Activated CD4-positive, alpha-beta T cell treated with anti-CD3 and anti-CD28 coated beads, Interleukin-2, amount 50 U/mL, for 4 hours (primary cell): ENCODE measurements around the gene ZNF716.
"Not testable (repeated sequence)": the region's sequence is repeated elsewhere in the genome, so short reads cannot be mapped to it uniquely, and the experiment has no call there.

Experiments
- DNase-seq, 2 experiments: peaks; one replicate each; pipeline ENCODE4 v3.0.0-alpha.2; 2020

The ZNF716 gene

GRCh38 chr7:57426629-57427003 is 23.4 kb upstream of the ZNF716 start:
- no peak for DNase-seq

- no peak for DNase-seq
Observed at GRCh38 chr7:57427146-57427545, 22.8 kb upstream of the ZNF716 start.

GRCh38 chr7:57427594-57427993 is 22.4 kb upstream of the ZNF716 start:
- no peak for DNase-seq

GRCh38 chr7:57432583-57432982 is 17.4 kb upstream of the ZNF716 start:
- no peak for DNase-seq

- DNase-seq = no peak
Observed at GRCh38 chr7:57437581-57437980, 12.4 kb upstream of the ZNF716 start.

GRCh38 chr7:57438244-57438643 is 11.7 kb upstream of the ZNF716 start:
- DNase-seq = no peak

GRCh38 chr7:57443567-57443966 is 6.4 kb upstream of the ZNF716 start:
- DNase-seq = no peak

- DNase-seq = not testable (repeated sequence)
Observed at GRCh38 chr7:57469186-57469828, 19.3 kb downstream of the ZNF716 start.

- not testable (repeated sequence) for DNase-seq
Observed at GRCh38 chr7:57480304-57480703, 30.3 kb downstream of the ZNF716 start.

GRCh38 chr7:57485022-57485421 is 35.0 kb downstream of the ZNF716 start:
- DNase-seq = not testable (repeated sequence)

GRCh38 chr7:57487957-57488356 is 38.0 kb downstream of the ZNF716 start:
- DNase-seq = no peak

GRCh38 chr7:57495111-57495510 is 45.1 kb downstream of the ZNF716 start:
- not testable (repeated sequence) for DNase-seq

- DNase-seq = no peak
Observed at GRCh38 chr7:57496395-57496794, 46.4 kb downstream of the ZNF716 start.

- DNase-seq = no peak
Observed at GRCh38 chr7:57505176-57505575, 55.2 kb downstream of the ZNF716 start.
